SU-DHL-6 (cell line): ENCODE measurements around the gene HMCN2.

Experiments
- CTCF ChIP-seq: fragments of 200-600 bp; sonication (generic); IDR thresholded peaks from one replicate; pipeline ENCODE4 v1.5.1; 2017; ENCODE audit warnings: antibody characterized with exemption, mild to moderate bottlenecking, low read length, moderate library complexity; ENCODE audit not compliant: insufficient read depth, poor library complexity, severe bottlenecking
- EZH2phosphoT487 ChIP-seq: fragments of 200-600 bp; sonication (generic), shearing (Covaris generic); conservative IDR thresholded peaks from 2 replicates; pipeline ENCODE4 v1.6.1; 2018; ENCODE audit warnings: mild to moderate bottlenecking, antibody characterized with exemption, low read length, moderate library complexity, mixed read lengths

- TF ChIP-seq CTCF (no peak), EZH2phosphoT487 (no peak)
Measured at GRCh38 chr9:130414910-130415746, 149.6 kb downstream of the HMCN2 start.
